Kidney (tissue), 14 donors: Measurements from ENCODE around the gene GATB. TPM values are rescaled to one million over a fixed set of nuclear protein-coding genes. Genes with fewer than 3 reads are reported as not detected.

Experiments used
- DNase-seq, 5 donors: peaks; one replicate each; pipeline ENCODE4 v3.0.0-alpha.2; 2013 to 2020
- FAIRE-seq: peaks from 2 replicates; lab custom pipeline; 2012; peaks lifted over from hg19 to GRCh38; lab: Jason Lieb, UNC
- H3K27ac ChIP-seq, 2 donors: one replicate each; pipeline ENCODE4 v1.7.0; 2013; ENCODE audit warnings: low read depth in 2 of 2, low read length in 2 of 2, inconsistent platforms in 1 of 2
- H3K27me3 ChIP-seq: one replicate; pipeline ENCODE4 v1.7.1; 2013; ENCODE audit warnings: low read length, inconsistent platforms; ENCODE audit not compliant: control insufficient read depth, insufficient read depth
- H3K36me3 ChIP-seq, 3 donors: one replicate each; pipeline versions ENCODE4 v1.7.0 to v1.7.1; 2013; ENCODE audit warnings: low read length in 3 of 3, control low read depth in 1 of 3, inconsistent platforms in 1 of 3; ENCODE audit not compliant: insufficient read depth in 3 of 3, control insufficient read depth in 2 of 3
- H3K4me1 ChIP-seq, 3 donors: one replicate each; pipeline versions ENCODE4 v1.7.0 to v1.7.1; 2013; ENCODE audit warnings: low read length in 3 of 3, inconsistent platforms in 1 of 3, low read depth in 1 of 3; ENCODE audit not compliant: control insufficient read depth in 2 of 3, insufficient read depth in 2 of 3
- H3K4me3 ChIP-seq, 3 donors: one replicate each; pipeline versions ENCODE4 v1.7.0 to v1.8.1; 2013; ENCODE audit warnings: low read length in 3 of 3, control low read depth in 1 of 3, inconsistent platforms in 1 of 3
- H3K9ac ChIP-seq, 3 donors: one replicate each; pipeline versions ENCODE4 v1.7.0 to v1.7.1; 2013; ENCODE audit warnings: low read length in 3 of 3, control low read depth in 1 of 3, inconsistent platforms in 1 of 3
- H3K9me3 ChIP-seq, 3 donors: one replicate each; pipeline versions ENCODE4 v1.7.0 to v1.7.1; 2013; ENCODE audit warnings: low read length in 3 of 3, control low read depth in 1 of 3, inconsistent platforms in 1 of 3; ENCODE audit not compliant: control insufficient read depth in 2 of 3, insufficient read depth in 1 of 3
- intact Hi-C: fragments of 100-400 bp; cut with DNase I; formaldehyde crosslinking; loops from one replicate; pipeline ENCODE4 v1.11.1; 2022
- polyA plus RNA-seq: library from polyadenylated mRNA; stranded (reverse); fragments of 350-450 nt; fragmentation: Illumina TruSeq; extraction: RNeasy Lipid Tissue Mini Kit (QIAGEN cat#74804); gene quantifications from one replicate; pipeline ENCODE4 v1.2.3, GENCODE V29; 2014; ENCODE audit warnings: low read depth, low replicate concordance; ENCODE audit not compliant: insufficient read depth
- total RNA-seq: library from RNA; stranded (reverse); fragmentation: NEBNext Ultra II Directional; extraction: Animal tissue kit (Norgen Biotek cat#: 25700); gene quantifications from one replicate; pipeline ENCODE4 v1.2.1, GENCODE V29; 2021
- TF ChIP-seq, protein P1 (sequence below): IDR thresholded peaks from 3 replicates; pipeline ENCODE4 v1.5.1; 2012; ENCODE audit warnings: mild to moderate bottlenecking, moderate library complexity, borderline replicate concordance; ENCODE audit not compliant: insufficient read depth; ENCODE audit errors: extremely low read depth
- donor health status: control.
- donor health status: control.
- donor health status: control.
- donor health status: control.
- donor health status: control.
- donor health status: DM: yes; HTN: yes; CAD: no.
- donor health status: Normal renal cell carcinoma (clear cell type).

Gene GATB
- total and polyA plus RNA-seq, 2 donors from 2014 or later: 17.0 to 50.9 TPM

- FAIRE-seq (no peak), DNase-seq (no peak)
- Histone ChIP-seq H3K4me3 (no peak overlapping the region), H3K36me3 (peaks cover 0 to 2% (median 0%) of the 10 kb centered on the region in 3 donors), H3K4me1 (no peaks in the 10 kb centered on the region), H3K9me3 (peaks cover 0 to 1% (median 0%) of the 10 kb centered on the region in 3 donors), H3K27me3 (no peaks in the 10 kb centered on the region), H3K9ac (no peak overlapping the region), H3K27ac (no peak overlapping the region)
- TF ChIP-seq, protein P1, sequence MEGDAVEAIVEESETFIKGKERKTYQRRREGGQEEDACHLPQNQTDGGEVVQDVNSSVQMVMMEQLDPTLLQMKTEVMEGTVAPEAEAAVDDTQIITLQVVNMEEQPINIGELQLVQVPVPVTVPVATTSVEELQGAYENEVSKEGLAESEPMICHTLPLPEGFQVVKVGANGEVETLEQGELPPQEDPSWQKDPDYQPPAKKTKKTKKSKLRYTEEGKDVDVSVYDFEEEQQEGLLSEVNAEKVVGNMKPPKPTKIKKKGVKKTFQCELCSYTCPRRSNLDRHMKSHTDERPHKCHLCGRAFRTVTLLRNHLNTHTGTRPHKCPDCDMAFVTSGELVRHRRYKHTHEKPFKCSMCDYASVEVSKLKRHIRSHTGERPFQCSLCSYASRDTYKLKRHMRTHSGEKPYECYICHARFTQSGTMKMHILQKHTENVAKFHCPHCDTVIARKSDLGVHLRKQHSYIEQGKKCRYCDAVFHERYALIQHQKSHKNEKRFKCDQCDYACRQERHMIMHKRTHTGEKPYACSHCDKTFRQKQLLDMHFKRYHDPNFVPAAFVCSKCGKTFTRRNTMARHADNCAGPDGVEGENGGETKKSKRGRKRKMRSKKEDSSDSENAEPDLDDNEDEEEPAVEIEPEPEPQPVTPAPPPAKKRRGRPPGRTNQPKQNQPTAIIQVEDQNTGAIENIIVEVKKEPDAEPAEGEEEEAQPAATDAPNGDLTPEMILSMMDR: no peak
- intact Hi-C loops: no loop called here
Measured at GRCh38 chr4:151638295-151638858, 122.4 kb downstream of the GATB start.

GRCh38 chr4:151631349-151631748 lies 129.5 kb downstream of the GATB start:
- Histone ChIP-seq H3K27me3 (no peaks in the 10 kb centered on the region), H3K4me3 (no peak overlapping the region), H3K9ac (no peak overlapping the region), H3K4me1 (no peaks in the 10 kb centered on the region), H3K9me3 (peaks cover 0 to 1% (median 0%) of the 10 kb centered on the region in 3 donors), H3K27ac (no peak overlapping the region), H3K36me3 (peaks cover 0 to 2% (median 0%) of the 10 kb centered on the region in 3 donors)
- intact Hi-C loops: no loop called here
- TF ChIP-seq, protein P1: no peak
- FAIRE-seq: no peak
- DNase-seq: no peak

GRCh38 chr4:151629097-151629783 lies 131.6 kb downstream of the GATB start:
- no peak for DNase-seq
- TF ChIP-seq, protein P1: no peak
- no peak overlapping the region for H3K4me3 ChIP-seq
- H3K4me1 ChIP-seq: peaks cover 0 to 2% (median 0%) of the 10 kb centered on the region in 3 donors
- no peaks in the 10 kb centered on the region for H3K9me3 ChIP-seq
- no peaks in the 10 kb centered on the region for H3K27me3 ChIP-seq
- no peak overlapping the region for H3K9ac ChIP-seq
- intact Hi-C loops: no loop called here
- no peak overlapping the region for H3K27ac ChIP-seq
- no peaks in the 10 kb centered on the region for H3K36me3 ChIP-seq
- FAIRE-seq: no peak
